Muscle of leg (tissue), 11 donors: ENCODE results near the gene TMEM254. TPM values are rescaled to one million over a fixed set of nuclear protein-coding genes. Genes with fewer than 3 reads are reported as not detected.
A peak's percentile ranks its signal among the peaks of the same experiment; 100 is the strongest.
"Not testable (repeated sequence)": the region's sequence is repeated elsewhere in the genome, so short reads cannot be mapped to it uniquely, and the experiment has no call there.

Source experiments
- DNase-seq: peaks from one replicate; pipeline ENCODE4 v3.0.0; 2013
- H3K27ac ChIP-seq: one replicate; pipeline ENCODE4 v1.5.1; 2013; ENCODE audit warnings: mild to moderate bottlenecking, low read length, control low read depth
- H3K27me3 ChIP-seq: one replicate; pipeline ENCODE4 v1.6.1; 2013; ENCODE audit warnings: low read length; ENCODE audit not compliant: control insufficient read depth, insufficient read depth
- H3K36me3 ChIP-seq: one replicate; pipeline ENCODE4 v1.6.1; 2013; ENCODE audit warnings: low read length; ENCODE audit not compliant: control insufficient read depth, insufficient read depth
- H3K4me1 ChIP-seq: one replicate; pipeline ENCODE4 v1.6.1; 2013; ENCODE audit warnings: low read length; ENCODE audit not compliant: control insufficient read depth, insufficient read depth
- H3K4me3 ChIP-seq: one replicate; pipeline ENCODE4 v1.5.1; 2013; ENCODE audit warnings: low read length, control low read depth
- H3K9me3 ChIP-seq: replicated peaks from 2 replicates; pipeline ENCODE4 v1.6.1; 2013; ENCODE audit warnings: low read depth, low read length; ENCODE audit not compliant: control insufficient read depth
- WGBS: methylation state at CpG from one replicate; pipeline ENCODE4 v1.1.5; 2013; ENCODE audit warnings: missing lambda C conversion rate; ENCODE audit not compliant: insufficient coverage; 5-methylcytosine and 5-hydroxymethylcytosine counted together
- polyA plus RNA-seq, 8 donors: library from polyadenylated mRNA; unstranded; fragments of 120-200 nt; gene quantifications; one replicate each; pipeline versions ENCODE4 v1.2.1 to v1.2.3, GENCODE V29; 2013; ENCODE audit warnings: inconsistent platforms in 1 of 8, low replicate concordance in 1 of 8; ENCODE audit not compliant: insufficient read length in 8 of 8, insufficient read depth in 1 of 8
- total RNA-seq: library from RNA; stranded (reverse); fragments of 120-200 nt; gene quantifications from one replicate; pipeline ENCODE4 v1.2.4, GENCODE V29; 2013

TMEM254 gene
- total and polyA plus RNA-seq, 9 donors, result 10.1 to 26.6 (median 17.3) TPM

GRCh38 chr10:80126876-80127275 lies 48.4 kb downstream of the TMEM254 start:
- H3K4me3 ChIP-seq, result no peak overlapping the region
- 67% methylated on average over 2 of the region's 4 CpGs for WGBS
- peak; percentile 12 for DNase-seq
- peaks cover 3% of the 10 kb centered on the region for H3K27me3 ChIP-seq
- H3K27ac ChIP-seq, result no peak overlapping the region
- H3K9me3 ChIP-seq, result no peaks in the 10 kb centered on the region
- no peaks in the 10 kb centered on the region for H3K36me3 ChIP-seq
- no peaks in the 10 kb centered on the region for H3K4me1 ChIP-seq

DNA sequence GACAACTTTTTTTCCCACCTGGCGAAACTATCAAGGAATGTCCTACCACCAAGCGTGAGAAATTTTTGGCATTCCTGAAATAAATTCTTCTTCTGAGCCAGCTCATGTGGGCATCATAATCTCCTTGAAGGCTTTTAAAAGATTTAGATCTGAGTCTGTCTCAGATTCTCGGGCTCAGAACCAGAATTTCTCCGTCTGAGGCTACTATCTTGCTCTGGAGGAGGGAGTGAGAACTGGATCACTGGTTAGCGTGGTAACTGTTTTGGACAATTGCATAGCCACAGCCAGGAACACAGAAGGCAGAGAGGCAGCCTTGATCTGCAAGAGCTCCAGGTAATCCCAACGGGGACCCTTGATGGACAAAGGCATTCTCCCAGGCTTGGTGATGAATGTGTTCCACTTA lies 53.0 kb downstream of the TMEM254 start:
- no peak overlapping the region for H3K4me3 ChIP-seq
- WGBS, result 78% methylated on average over 4 of the region's 6 CpGs
- peaks cover 11% of the 10 kb centered on the region for H3K27me3 ChIP-seq
- no peaks in the 10 kb centered on the region for H3K9me3 ChIP-seq
- peaks cover 19% of the 10 kb centered on the region for H3K4me1 ChIP-seq
- no peaks in the 10 kb centered on the region for H3K36me3 ChIP-seq
- peak overlapping the region; percentile 1 for H3K27ac ChIP-seq
- DNase-seq, result peak; percentile 42

DNA sequence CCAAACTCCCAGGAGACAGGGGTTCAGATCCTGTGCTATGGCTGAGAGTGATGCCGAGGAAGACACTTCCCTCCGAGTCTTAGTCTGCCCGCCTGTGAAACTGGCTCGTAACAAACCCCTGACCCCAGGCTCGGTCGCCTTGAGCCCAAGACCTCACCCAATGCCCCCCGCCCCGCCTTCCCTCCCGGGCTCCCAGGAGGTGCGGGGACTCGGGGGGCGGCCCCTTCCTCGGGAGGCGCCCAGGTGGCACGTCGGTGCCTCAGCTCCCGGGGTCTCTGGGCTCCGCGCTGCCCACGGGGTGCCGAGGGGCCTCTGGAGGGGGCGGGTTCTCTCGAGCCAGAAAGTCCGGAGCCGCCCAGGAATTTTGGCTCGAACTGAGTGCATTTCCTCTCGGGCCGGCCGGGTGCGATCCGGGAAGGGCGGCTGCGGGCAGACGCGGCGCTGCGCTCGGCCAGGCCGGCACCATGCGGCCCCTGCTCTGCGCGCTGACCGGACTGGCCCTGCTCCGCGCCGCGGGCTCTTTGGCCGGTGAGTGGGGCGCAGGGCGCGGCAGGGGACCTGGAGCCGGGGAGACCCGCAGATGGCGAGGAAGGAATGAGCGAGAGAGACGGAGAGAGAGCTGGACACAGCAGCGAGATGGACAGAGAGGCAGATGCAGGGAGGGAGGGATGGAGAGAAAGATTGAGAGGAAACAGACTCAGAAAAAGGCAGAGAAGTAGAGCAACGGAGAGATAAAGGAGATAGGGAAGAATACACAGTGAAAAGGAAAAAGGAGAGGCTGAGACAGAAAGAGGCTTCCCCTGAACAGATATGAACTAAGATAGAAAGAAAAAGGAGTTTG lies 54.1 kb downstream of the TMEM254 start, which contains the start of gene PLAC9:
Gene PLAC9, plus strand, starts transcription at position 432 of the 841 bp plus-strand sequence. Its CDS starts 33 bp downstream, at position 465.
- peak within 1 kb of the TSS; percentile 55 for H3K4me3 ChIP-seq
- under 1% methylated on average over 57 of the region's 58 CpGs for whole genome bisulfite sequencing
- H3K9me3 ChIP-seq, result no peaks in the 10 kb centered on the region
- peak within 1 kb of the TSS; percentile 95 for H3K27ac ChIP-seq
- DNase-seq, result peak; percentile 73
- H3K4me1 ChIP-seq, result peaks cover 29% of the 10 kb centered on the region
- peaks cover 11% of the 10 kb centered on the region for H3K27me3 ChIP-seq
- H3K36me3 ChIP-seq, result no peaks in the 10 kb centered on the region

- H3K36me3 ChIP-seq, result no peaks in the 10 kb centered on the region
- 36% methylated on average over 5 of the region's 6 CpGs for WGBS
- H3K9me3 ChIP-seq, result no peaks in the 10 kb centered on the region
- H3K4me3 ChIP-seq, result peak overlapping the region; percentile 55
- peaks cover 35% of the 10 kb centered on the region for H3K4me1 ChIP-seq
- peaks cover 11% of the 10 kb centered on the region for H3K27me3 ChIP-seq
- peak overlapping the region; percentile 95 for H3K27ac ChIP-seq
- peak; percentile 80 for DNase-seq
These were observed 54.7 kb downstream of the TMEM254 start for GRCh38 chr10:80133206-80133605.

DNA sequence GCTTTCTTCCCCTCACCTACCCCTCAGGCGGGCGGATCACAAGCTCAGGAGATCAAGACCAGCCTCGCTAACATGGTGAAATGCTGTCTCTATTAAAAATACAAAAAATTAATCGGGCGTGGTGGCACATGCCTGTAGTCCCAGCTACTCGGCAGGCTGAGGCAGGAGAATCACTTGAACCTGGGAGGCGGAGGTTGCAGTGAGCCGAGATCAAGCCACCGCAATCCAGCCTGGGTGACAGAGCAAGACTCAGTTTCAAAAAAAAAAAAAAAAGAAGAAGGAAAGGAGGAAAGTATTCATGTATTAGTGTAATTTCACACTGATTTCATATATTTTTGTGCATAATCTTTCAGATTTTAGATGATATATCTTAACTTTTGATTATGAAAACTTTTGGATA lies 55.2 kb downstream of the TMEM254 start:
- 59% methylated on average over 6 of the region's 9 CpGs for WGBS
- Histone ChIP-seq H3K27ac (peak overlapping the region; percentile 95), H3K4me3 (peak overlapping the region; percentile 55), H3K4me1 (peaks cover 39% of the 10 kb centered on the region), H3K27me3 (peaks cover 11% of the 10 kb centered on the region)
- H3K9me3 ChIP-seq, H3K36me3 ChIP-seq: not testable (repeated sequence)
- peak; percentile 10 for DNase-seq

- Histone ChIP-seq H3K27ac (peak overlapping the region; percentile 79), H3K9me3 (no peaks in the 10 kb centered on the region), H3K36me3 (peaks cover 5% of the 10 kb centered on the region), H3K4me1 (peaks cover 45% of the 10 kb centered on the region), H3K27me3 (peaks cover 11% of the 10 kb centered on the region), H3K4me3 (no peak overlapping the region)
- peak; percentile 95 for DNase-seq
- 7% methylated on average over 5 of the region's 8 CpGs for WGBS
These were observed 57.7 kb downstream of the TMEM254 start for GRCh38 chr10:80136134-80136571.

DNA sequence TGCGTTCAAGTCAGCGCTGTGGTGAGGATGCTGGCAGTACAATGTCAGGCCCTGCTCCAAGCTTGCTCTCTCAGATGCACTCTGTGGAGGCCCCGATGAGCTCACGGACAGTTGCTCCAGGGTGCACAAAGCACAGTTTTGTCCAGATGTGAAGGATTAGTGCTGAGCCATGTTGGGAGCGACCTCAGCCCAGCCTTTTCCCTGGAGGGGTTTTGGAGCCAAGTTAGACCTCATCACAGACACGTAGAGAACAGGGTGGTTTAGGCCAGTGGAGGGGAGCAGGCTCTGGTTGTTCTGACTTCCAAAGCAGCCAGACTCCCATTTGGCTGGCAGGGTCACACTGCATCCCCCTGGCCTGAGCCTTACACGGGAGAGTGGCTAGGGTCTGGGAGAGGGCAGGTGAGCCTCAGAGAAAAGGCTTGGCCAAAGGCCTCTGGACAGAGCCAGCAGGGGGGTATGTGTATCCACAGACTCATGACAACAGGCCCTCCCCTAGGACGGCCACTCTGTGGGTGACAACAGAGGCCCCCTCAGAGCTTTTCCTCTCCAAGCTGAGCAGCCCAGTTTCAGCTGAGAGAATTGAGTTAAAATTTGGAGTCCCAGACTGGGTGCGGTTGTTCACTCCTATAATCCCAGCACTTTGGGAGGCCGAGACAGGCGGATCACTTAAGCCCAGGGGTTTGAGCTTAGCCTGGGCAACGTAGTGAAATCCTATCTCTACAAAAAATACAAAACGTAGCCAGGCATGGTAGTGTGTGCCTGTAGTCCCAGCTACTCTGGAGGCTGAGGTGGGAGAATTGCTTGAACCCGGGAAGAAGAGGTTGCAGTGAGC lies 58.8 kb downstream of the TMEM254 start:
- Histone ChIP-seq H3K9me3 (no peaks in the 10 kb centered on the region), H3K27ac (peak overlapping the region; percentile 95), H3K4me1 (peaks cover 42% of the 10 kb centered on the region), H3K4me3 (no peak overlapping the region), H3K36me3 (peaks cover 9% of the 10 kb centered on the region), H3K27me3 (peaks cover 7% of the 10 kb centered on the region)
- 16% methylated on average over 5 of the region's 14 CpGs for WGBS
- DNase-seq, result peak; percentile 94

DNA sequence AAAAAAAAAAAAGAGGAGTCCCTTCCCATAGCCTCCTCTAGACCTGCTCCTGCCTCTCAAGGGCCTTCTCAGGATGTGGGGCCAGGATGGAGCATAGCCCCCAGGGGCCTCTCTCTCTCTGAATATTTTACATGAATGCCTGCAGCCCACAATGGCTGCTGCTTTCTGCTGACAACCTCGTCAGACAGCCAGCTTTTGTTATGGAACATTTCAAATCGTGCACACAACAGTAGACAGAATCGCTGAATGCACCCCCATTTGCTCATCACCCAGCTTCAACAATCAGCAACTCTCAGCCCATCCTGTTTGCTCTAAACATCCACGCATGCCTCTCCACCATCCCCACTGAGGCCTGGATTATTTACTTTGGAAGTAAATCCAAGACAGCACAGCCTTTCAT lies 59.5 kb downstream of the TMEM254 start:
- Histone ChIP-seq H3K9me3 (no peaks in the 10 kb centered on the region), H3K27me3 (peaks cover 3% of the 10 kb centered on the region), H3K4me3 (no peak overlapping the region), H3K27ac (peak overlapping the region; percentile 95), H3K4me1 (peaks cover 38% of the 10 kb centered on the region), H3K36me3 (peaks cover 9% of the 10 kb centered on the region)
- DNase-seq, result peak; percentile 70
- WGBS, result 29% methylated on average over 3 of the region's 4 CpGs

- H3K4me3 ChIP-seq, result no peak overlapping the region
- no peak overlapping the region for H3K27ac ChIP-seq
- no peaks in the 10 kb centered on the region for H3K27me3 ChIP-seq
- H3K4me1 ChIP-seq, result peaks cover 38% of the 10 kb centered on the region
- no peaks in the 10 kb centered on the region for H3K9me3 ChIP-seq
- peaks cover 9% of the 10 kb centered on the region for H3K36me3 ChIP-seq
- WGBS, result 61% methylated on average over 2 of the region's 2 CpGs
- DNase-seq, result peak; percentile 64
These were observed 60.8 kb downstream of the TMEM254 start for GRCh38 chr10:80139265-80139664.

DNA sequence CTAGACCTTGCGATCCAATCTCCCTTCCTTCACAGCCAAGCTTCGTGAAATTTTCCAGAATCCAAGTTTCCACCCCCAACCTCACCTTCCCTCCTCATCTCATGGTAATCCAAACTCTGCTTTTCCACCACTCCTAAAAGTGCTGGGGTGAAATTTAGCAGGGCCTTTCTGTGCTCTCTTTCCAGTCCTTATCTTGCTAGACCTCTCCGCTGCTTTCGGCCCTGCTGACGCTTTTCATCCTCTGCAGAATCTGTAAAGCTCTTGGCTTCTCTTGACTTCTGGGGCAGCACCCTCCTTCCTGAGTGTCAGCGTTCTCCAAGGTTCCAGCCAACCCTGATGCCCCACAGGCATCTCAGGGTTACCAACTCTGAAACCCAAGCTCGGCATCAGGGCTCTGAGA lies 61.8 kb downstream of the TMEM254 start:
- peaks cover 46% of the 10 kb centered on the region for H3K4me1 ChIP-seq
- no peaks in the 10 kb centered on the region for H3K27me3 ChIP-seq
- 93% methylated on average over 7 of the region's 7 CpGs for WGBS
- H3K4me3 ChIP-seq, result no peak overlapping the region
- H3K27ac ChIP-seq, result no peak overlapping the region
- H3K36me3 ChIP-seq, result peaks cover 17% of the 10 kb centered on the region
- no peaks in the 10 kb centered on the region for H3K9me3 ChIP-seq
- no peak for DNase-seq
